ENCODE measurements around the gene FHL2. TPM values are rescaled to one million over a fixed set of nuclear protein-coding genes. Genes with fewer than 3 reads are reported as not detected.

Gene FHL2
- total and polyA plus RNA-seq, 9 of the 15 experiments (the other 6 are each of a cell fraction or from before 2014, with no cell fraction given), result 7.5 to 33.1 (median 23.9) TPM

- DNase-seq (ENCODE audit: extremely low read depth in 1 of 4, low spot score in 3 of 4), result no peak
- Histone ChIP-seq H3K4me1 (replicated peaks in 1 of 2; ENCODE audit: control insufficient read depth in 2 of 2, insufficient read depth in 2 of 2, low read length in 2 of 2) (peaks cover 0 to 8% of the 10 kb centered on the region in 2 experiments; a peak in 2 of 5 replicates), H3K9me3 (replicated peaks; ENCODE audit: control insufficient read depth, insufficient read depth, low read depth, low read length) (no peaks in the 10 kb centered on the region), H2AFZ (ENCODE audit: low read depth, low read length) (no peak overlapping the region), H3K79me2 (ENCODE audit: control insufficient read depth, insufficient read depth, low read length) (no peaks in the 10 kb centered on the region), H3K27ac (ENCODE audit: extremely low read depth, low read depth, low read length) (no peak overlapping the region), H3K4me2 (ENCODE audit: insufficient read depth, low read length) (no peak overlapping the region), H3K36me3 (ENCODE audit: control insufficient read depth, insufficient read depth, low read length) (peaks cover 51% of the 10 kb centered on the region; the same call in 2 of the 3 replicates), H4K20me1 (replicated peaks; ENCODE audit: control insufficient read depth, insufficient read depth, low read length) (no peaks in the 10 kb centered on the region), H3K27me3 (ENCODE audit: control insufficient read depth in 2 of 2, insufficient read depth in 2 of 2, low read length in 2 of 2) (no peaks in the 10 kb centered on the region), H3K4me3 (no peak overlapping the region), H3K9ac (ENCODE audit: insufficient read depth in 1 of 2, low read depth in 2 of 2, low read length in 2 of 2) (no peak overlapping the region), H3K9me1 (ENCODE audit: control insufficient read depth, insufficient read depth, low read length) (no peaks in the 10 kb centered on the region)
- intact Hi-C loops (cut with micrococcal nuclease), result no loop called here
- ChIA-PET POLR2A (interaction anchor here (0.5 to 2.1 kb wide), 4 partner anchors 9 to 143 kb away, joined by 3 to 5 read pairs (median 4); no protein-coding TSS in a partner anchor), CTCF (ENCODE audit: low intra/inter-chr PET ratio) (no interaction called here)
- BruUV-seq (replicated peaks), result no TSS peak
- in situ Hi-C loops (cut with MboI), result no loop called here
- peak; percentile 46 for FAIRE-seq
- WGBS (ENCODE audit: insufficient coverage, low coverage, missing lambda C conversion rate), result 64% methylated on average over 15 of the region's 15 CpGs
- no peak for ATAC-seq
- TF ChIP-seq ASH1L (IDR thresholded peaks at IDR 0.05; ENCODE audit: borderline replicate concordance, low read depth, partially characterized antibody) (no peak), ZNF639 (CRISPR knock-in tag; conservative IDR thresholded peaks at IDR 0.05 in 1 of 2, IDR thresholded peaks at IDR 0.05 in 1 of 2) (no peak), ILK (tag; IDR thresholded peaks at IDR 0.05; ENCODE audit: borderline replicate concordance, low read depth) (no peak), ZNF609 (CRISPR knock-in tag; IDR thresholded peaks at IDR 0.05; ENCODE audit: borderline replicate concordance) (no peak), ID3 (CRISPR knock-in tag; IDR thresholded peaks at IDR 0.05) (no peak), ID3 (tag; IDR thresholded peaks at IDR 0.05) (no peak), MCM5 (IDR thresholded peaks at IDR 0.05; ENCODE audit: low read depth) (no peak), MIER1 (IDR thresholded peaks at IDR 0.05; ENCODE audit: low read depth) (no peak), ZNF280B (CRISPR knock-in tag; IDR thresholded peaks at IDR 0.05) (no peak), CSDE1 (IDR thresholded peaks at IDR 0.05) (no peak), ZNF586 (CRISPR knock-in tag; conservative IDR thresholded peaks at IDR 0.05) (no peak)
- TF ChIP-seq, protein P1, sequence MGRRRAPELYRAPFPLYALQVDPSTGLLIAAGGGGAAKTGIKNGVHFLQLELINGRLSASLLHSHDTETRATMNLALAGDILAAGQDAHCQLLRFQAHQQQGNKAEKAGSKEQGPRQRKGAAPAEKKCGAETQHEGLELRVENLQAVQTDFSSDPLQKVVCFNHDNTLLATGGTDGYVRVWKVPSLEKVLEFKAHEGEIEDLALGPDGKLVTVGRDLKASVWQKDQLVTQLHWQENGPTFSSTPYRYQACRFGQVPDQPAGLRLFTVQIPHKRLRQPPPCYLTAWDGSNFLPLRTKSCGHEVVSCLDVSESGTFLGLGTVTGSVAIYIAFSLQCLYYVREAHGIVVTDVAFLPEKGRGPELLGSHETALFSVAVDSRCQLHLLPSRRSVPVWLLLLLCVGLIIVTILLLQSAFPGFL (CRISPR knock-in tag; IDR thresholded peaks at IDR 0.05), result no peak
These were observed 23.8 kb downstream of the FHL2 start for GRCh38 chr2:105375001-105375561.
